ENCODE data around the gene CREB3.

Gene CREB3

DNA sequence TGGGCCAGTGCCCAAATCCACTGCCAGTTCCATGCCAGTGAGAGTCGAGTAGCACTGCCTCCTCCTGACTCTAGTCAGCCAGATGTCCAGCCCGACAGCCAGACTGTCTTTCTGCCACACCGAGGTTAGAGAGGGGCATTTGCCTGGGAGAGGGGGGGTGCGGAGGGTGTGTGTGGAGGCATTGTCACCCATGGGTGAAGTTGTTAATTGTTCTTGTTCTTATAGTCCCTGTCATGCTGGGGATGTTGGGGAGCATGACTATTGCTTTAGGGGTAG, 17.7 kb downstream of the CREB3 start:
- DNase-seq = no peak

- no peak for DNase-seq
Observed at GRCh38 chr9:35753466-35753865, 21.0 kb downstream of the CREB3 start.

DNA sequence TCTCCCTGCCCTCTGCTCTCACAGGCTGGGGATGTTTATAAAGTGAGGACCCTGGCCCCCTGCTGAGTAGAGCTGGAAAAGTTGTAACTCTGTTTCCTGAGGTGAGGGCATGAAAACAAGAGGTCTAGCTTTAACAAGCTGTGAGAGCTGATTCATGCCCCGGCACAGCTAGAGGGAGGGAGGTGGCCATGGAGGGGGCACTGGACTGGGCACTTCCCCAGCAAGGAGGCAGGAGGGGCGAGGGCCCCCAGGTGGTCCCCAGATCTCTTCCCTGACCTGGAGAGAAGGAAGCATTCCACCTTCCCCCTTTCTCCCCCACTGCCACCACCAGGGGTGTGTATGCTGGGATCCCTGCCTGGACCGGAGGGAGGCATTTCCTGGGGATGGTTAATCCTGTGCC, 21.8 kb downstream of the CREB3 start, which contains the start of gene MSMP:
Gene MSMP, minus strand, starts transcription at position 13 of the 400 bp plus-strand sequence. CDS start 147 bp downstream, outside the sequence.
- DNase-seq = no peak

GRCh38 chr9:35755071-35755470, 22.6 kb downstream of the CREB3 start:
- DNase-seq = no peak

GRCh38 chr9:35756275-35757225, 24.1 kb downstream of the CREB3 start:
- DNase-seq = peak; percentile 24

GRCh38 chr9:35757226-35757891, 24.9 kb downstream of the CREB3 start:
- DNase-seq = peak; percentile 20

- DNase-seq = no peak
Observed at GRCh38 chr9:35757892-35758275, 25.4 kb downstream of the CREB3 start.

- no peak for DNase-seq
Observed at GRCh38 chr9:35758475-35759050, 26.1 kb downstream of the CREB3 start.

- no peak for DNase-seq
Observed at GRCh38 chr9:35759795-35760194, 27.3 kb downstream of the CREB3 start.

DNA sequence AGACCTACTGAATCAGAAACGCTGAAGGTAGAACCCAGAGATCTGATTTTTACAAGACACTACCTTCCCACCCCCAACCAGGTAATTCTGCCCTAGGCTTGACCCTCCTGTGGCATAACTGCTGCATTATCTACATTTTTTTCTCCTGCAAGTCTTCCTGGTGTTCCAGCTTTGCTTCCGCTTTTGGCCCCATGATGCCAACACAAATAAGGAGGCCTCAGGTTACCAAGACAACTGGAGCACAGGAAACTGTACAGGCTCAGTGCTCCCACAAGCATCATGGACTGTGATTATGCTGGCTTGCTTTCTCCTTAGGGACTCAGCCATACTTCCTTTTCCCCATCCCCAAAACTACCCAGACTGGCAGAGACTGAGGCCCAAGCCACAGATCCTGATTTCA, 28.2 kb downstream of the CREB3 start:
- DNase-seq = peak; percentile 71

- DNase-seq = no peak
Observed at GRCh38 chr9:35763181-35763580, 30.7 kb downstream of the CREB3 start.

DNA sequence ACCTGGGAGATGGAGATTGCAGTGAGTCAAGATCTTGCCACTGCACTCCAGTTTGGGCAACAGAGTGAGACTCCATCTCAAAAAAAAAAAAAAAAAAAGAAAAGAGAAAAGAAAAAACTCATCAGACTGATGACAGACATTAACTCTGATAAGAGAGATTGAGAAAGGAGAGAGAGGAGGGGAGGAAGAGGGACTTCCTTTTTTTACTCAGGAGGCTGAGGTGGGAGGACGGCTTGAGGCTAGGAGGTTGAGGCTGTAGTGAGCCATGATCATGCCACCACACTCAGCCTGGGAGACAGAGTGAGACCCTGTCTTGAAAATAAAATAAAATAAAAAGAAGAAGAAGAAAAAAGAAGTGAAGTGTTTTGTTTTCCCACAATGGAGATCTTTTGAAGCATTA, 31.3 kb downstream of the CREB3 start:
- no peak for DNase-seq

DNA sequence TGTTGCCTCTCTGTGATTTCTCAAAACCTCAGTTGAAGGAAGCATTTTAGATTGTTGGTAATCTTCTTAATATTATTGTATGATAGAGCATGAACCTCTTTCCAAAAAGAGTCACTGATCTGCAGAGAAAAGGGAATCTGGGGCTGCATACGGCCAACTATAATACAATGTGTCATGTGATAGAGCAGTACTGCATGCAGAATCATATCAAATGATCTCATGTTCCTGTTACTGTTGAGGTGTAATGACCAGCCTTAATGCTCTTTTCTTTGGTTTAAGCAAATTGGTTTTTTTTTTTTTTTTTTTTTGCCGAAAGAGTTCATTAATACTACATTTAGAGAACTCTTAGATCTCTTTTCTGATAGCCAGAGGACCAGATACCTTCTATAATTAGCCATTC, 34.5 kb downstream of the CREB3 start:
- no peak for DNase-seq

DNA sequence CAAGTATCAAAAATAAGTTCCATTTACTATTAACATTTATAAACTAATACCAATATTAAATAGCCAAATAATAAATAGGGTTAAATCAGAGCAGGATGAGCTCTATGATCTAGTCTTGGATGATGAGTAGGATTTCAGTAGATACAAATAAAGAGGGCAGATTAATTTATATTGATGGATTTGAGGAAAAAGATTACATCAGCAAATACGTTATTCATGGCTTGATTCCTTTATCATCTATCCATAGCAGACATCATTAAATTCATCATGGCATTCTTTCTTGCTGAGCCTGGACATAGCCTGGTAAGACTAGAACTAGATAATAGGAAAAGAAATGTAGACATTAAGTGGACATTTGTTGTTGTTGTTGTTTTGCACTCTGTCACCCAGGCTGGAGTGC, 35.0 kb downstream of the CREB3 start:
- DNase-seq = no peak

- DNase-seq = no peak
Observed at GRCh38 chr9:35769763-35770162, 37.3 kb downstream of the CREB3 start.

DNA sequence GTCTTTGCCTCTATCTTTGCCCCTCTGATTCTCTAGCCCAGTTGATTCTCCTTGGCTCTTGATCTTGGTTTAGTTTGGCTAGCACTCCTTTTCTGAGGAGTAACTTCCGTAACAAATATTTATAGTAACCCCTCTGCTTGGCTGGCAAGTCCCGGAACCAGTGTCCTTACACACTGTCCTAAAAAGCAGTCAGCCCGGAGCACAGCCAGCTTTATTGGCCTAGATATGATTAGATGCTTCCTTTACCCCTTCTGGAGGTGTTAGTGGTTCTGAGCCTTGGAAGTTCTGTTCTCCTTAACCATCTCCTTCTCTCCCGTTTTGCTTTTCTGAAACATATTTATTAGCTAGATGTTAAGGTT, 38.6 kb downstream of the CREB3 start:
- DNase-seq = no peak

DNA sequence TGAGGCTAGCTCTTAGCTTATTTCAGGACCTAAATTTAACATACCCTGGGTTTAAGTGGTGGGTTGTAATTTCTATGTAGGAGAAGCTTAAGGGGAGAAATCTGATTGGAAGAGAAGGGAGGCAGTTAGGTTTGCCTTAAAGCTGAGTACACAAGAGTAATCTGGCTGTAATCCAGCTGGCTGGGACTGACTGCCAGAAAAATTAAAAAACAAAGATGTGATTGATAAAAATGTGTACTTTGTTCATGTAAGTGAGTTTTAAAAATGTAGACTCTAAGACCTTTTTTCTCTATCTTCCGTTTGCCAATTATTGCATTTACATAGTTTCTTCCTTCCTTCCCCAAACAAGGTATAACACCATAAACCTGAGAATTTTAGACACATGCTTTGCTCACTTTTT, 39.1 kb downstream of the CREB3 start:
- no peak for DNase-seq

DNA sequence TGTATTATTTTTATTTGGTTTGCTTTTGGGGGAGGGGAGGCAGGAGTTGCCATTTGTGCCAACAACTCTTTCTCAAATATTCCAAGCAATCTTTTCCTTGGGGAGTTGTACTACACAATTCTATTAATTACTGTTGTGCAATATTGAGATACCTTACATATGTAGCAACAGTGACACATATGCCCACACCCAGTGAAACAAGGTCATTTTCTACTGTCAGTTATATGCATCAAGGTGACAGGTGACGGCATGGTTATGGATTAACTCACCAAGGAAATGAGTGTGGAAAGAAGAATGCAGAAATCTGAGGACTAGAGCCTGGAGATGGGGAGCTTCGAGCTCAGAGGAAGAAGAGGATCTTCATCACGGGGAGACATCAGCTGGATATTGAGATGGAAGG, 39.5 kb downstream of the CREB3 start:
- DNase-seq = no peak

GRCh38 chr9:35774907-35775635, 42.6 kb downstream of the CREB3 start:
- DNase-seq = no peak

GRCh38 chr9:35776018-35776417, 43.6 kb downstream of the CREB3 start:
- DNase-seq = peak; percentile 27

DNA sequence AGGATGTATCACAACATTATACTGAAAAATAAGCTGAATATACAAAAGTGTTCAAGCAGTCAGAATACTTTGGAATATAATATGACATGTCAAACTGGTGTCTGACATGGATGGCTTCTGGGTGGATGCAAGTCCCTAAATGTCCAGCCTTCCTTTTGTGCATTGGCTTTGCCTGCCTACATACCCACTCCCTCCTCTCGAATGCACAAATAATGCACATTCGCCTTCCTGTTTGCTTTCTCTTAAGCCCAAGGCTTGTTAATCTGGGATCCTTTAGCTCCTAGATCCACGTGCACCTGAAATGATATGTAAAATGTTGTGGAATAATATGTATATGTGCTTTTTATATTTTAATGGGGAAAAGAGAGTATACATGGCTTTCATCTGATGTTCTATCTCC, 46.0 kb downstream of the CREB3 start:
- no peak for DNase-seq

GRCh38 chr9:35781066-35781465, 48.6 kb downstream of the CREB3 start:
- no peak for DNase-seq

- no peak for DNase-seq
Observed at GRCh38 chr9:35783418-35783817, 51.0 kb downstream of the CREB3 start.
